Measurements from ENCODE around the gene CEP97.

Gene CEP97

GRCh38 chr3:101806491-101806890, 82.1 kb downstream of the CEP97 start:
- Mint-ChIP-seq H3K27ac (no peak overlapping the region), H3K9me3 (no peaks in the 10 kb centered on the region)
- no peak for ATAC-seq (ENCODE audit: low read depth)

DNA sequence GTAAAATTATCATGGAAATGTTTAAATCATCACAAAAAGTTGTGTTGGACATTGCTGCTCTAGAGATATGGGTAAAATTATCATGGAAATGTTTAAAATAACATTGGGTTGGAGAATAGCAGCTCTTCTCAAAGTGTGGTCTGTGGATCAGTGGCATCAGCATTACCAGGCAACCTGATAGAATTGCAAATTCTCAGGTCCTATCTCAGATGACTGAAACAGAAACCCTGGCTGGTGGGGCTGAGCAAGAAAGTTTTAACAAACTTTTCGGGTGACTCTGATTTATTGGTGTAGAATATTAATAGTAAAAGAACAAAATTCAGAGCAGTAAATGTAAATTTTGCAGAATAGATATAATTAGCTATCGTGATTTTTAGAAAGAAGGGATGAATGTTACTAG, 83.5 kb downstream of the CEP97 start:
- Mint-ChIP-seq H3K27ac (no peak overlapping the region), H3K36me3 (peaks cover 9% of the 10 kb centered on the region), H3K4me1 (peaks cover 10% of the 10 kb centered on the region), H3K27me3 (no peaks in the 10 kb centered on the region), H3K9me3 (no peaks in the 10 kb centered on the region), H3K4me3 (no peak overlapping the region)
- DNase-seq (ENCODE audit: low spot score in 2 of 2) (no peak), ATAC-seq (ENCODE audit: low read depth) (no peak)

More at GRCh38 chr3:101806491-101806890, 82.1 kb downstream of the CEP97 start:
- no peaks in the 10 kb centered on the region for H3K27me3 Mint-ChIP-seq
- H3K36me3 Mint-ChIP-seq, result peaks cover 15% of the 10 kb centered on the region
- no peak for DNase-seq (ENCODE audit: low spot score in 2 of 2)
- H3K4me1 Mint-ChIP-seq, result peaks cover 8% of the 10 kb centered on the region
- H3K4me3 Mint-ChIP-seq, result no peak overlapping the region

GRCh38 chr3:101809178-101810021, 85.0 kb downstream of the CEP97 start:
- peak in 1 of 2 donors; percentile 43 for DNase-seq (ENCODE audit: low spot score in 2 of 2)
- H3K36me3 Mint-ChIP-seq, result peaks cover 8% of the 10 kb centered on the region
- H3K4me1 Mint-ChIP-seq, result peaks cover 10% of the 10 kb centered on the region
- ATAC-seq (ENCODE audit: low read depth), result peak; percentile 51
- H3K4me3 Mint-ChIP-seq, result no peak overlapping the region
- H3K27ac Mint-ChIP-seq, result no peak overlapping the region
- H3K9me3 Mint-ChIP-seq, result no peaks in the 10 kb centered on the region
- no peaks in the 10 kb centered on the region for H3K27me3 Mint-ChIP-seq

DNA sequence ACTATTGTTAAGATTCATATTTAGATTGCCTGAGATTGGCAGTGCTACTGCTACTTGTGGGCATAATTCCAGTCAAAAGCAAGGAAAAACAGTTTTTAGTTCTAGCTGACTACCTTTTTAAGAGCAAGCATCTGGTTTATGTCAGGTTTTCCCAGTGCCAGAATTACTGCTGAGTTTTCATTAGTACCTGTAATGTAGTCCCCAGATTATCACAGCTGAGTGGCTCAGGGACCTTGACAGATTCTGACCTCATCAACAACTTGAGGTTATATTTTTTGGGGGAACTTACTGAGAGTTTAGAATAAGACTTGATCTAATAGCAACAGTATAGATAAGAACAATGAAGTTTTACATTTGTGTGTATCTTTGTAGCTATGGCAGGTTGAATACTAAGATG, 85.6 kb downstream of the CEP97 start:
- Mint-ChIP-seq H3K4me3 (no peak overlapping the region), H3K36me3 (peaks cover 6% of the 10 kb centered on the region), H3K4me1 (peaks cover 14% of the 10 kb centered on the region), H3K27ac (no peak overlapping the region), H3K9me3 (no peaks in the 10 kb centered on the region), H3K27me3 (no peaks in the 10 kb centered on the region)
- DNase-seq (ENCODE audit: low spot score in 2 of 2) (no peak), ATAC-seq (ENCODE audit: low read depth) (no peak)

DNA sequence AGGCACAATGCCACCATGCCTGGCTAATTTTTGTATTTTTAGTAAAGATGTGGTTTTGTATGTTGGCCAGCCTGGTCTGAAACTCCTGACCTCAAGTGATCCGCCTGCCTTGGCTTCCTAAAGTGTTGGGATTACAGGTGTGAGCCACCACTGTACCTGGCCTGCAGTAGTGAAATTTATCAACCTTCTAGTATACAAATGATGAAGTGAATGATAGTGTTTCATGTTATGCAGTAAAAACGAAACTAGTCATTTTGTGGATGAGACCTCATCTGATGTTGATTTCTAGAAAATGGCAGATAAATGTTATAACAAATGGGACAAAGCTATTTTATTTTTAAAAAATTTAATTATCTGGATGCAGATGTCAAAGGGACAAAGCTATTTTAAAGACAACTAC, 87.5 kb downstream of the CEP97 start:
- DNase-seq (ENCODE audit: low spot score in 2 of 2) (no peak), ATAC-seq (ENCODE audit: low read depth) (no peak)
- Mint-ChIP-seq H3K9me3 (no peaks in the 10 kb centered on the region), H3K36me3 (peaks cover 2% of the 10 kb centered on the region), H3K4me3 (no peak overlapping the region), H3K4me1 (peaks cover 21% of the 10 kb centered on the region), H3K27ac (no peak overlapping the region), H3K27me3 (no peaks in the 10 kb centered on the region)

DNA sequence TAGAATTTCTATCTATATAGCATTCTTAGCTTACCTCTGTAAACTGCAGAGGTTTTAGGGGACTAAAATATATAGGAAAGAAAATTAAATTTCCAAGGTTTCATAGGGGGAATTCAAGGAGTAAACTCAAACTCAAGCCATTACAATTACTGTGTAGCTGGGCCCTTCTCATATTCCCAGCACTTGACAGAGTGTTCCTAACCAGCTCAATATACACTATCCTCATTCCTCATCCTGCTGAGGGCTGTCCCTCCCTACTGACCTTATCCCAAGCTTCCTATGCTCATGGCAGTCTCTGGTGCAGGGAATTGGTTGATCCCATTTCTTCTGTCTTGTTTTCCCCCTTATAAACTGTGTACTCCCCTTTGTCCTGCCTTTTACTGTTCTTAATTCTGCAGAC, 88.5 kb downstream of the CEP97 start:
- H3K9me3 Mint-ChIP-seq, result no peaks in the 10 kb centered on the region
- peaks cover 27% of the 10 kb centered on the region for H3K4me1 Mint-ChIP-seq
- H3K36me3 Mint-ChIP-seq, result peaks cover 5% of the 10 kb centered on the region
- no peak for DNase-seq (ENCODE audit: low spot score in 2 of 2)
- H3K4me3 Mint-ChIP-seq, result no peak overlapping the region
- H3K27me3 Mint-ChIP-seq, result no peaks in the 10 kb centered on the region
- H3K27ac Mint-ChIP-seq, result no peak overlapping the region
- ATAC-seq (ENCODE audit: low read depth), result no peak

GRCh38 chr3:101813817-101814440, 89.5 kb downstream of the CEP97 start:
- ATAC-seq (ENCODE audit: low read depth), result no peak
- peak in 1 of 2 donors; percentile 26 for DNase-seq (ENCODE audit: low spot score in 2 of 2)
- no peaks in the 10 kb centered on the region for H3K9me3 Mint-ChIP-seq
- H3K4me1 Mint-ChIP-seq, result peaks cover 29% of the 10 kb centered on the region
- no peak overlapping the region for H3K4me3 Mint-ChIP-seq
- peak overlapping the region; percentile 58 for H3K27ac Mint-ChIP-seq
- no peaks in the 10 kb centered on the region for H3K27me3 Mint-ChIP-seq
- H3K36me3 Mint-ChIP-seq, result peaks cover 7% of the 10 kb centered on the region

GRCh38 chr3:101814835-101815234, 90.4 kb downstream of the CEP97 start:
- peak; percentile 37 for ATAC-seq (ENCODE audit: low read depth)
- DNase-seq (ENCODE audit: low spot score in 2 of 2), result no peak
- Mint-ChIP-seq H3K4me1 (peaks cover 28% of the 10 kb centered on the region), H3K27ac (peak overlapping the region; percentile 58), H3K27me3 (no peaks in the 10 kb centered on the region), H3K36me3 (peaks cover 9% of the 10 kb centered on the region), H3K4me3 (no peak overlapping the region), H3K9me3 (no peaks in the 10 kb centered on the region)

- ATAC-seq (ENCODE audit: low read depth), result no peak
- Mint-ChIP-seq H3K4me1 (peaks cover 31% of the 10 kb centered on the region), H3K27ac (peak overlapping the region; percentile 83), H3K9me3 (no peaks in the 10 kb centered on the region), H3K27me3 (no peaks in the 10 kb centered on the region), H3K36me3 (peaks cover 11% of the 10 kb centered on the region), H3K4me3 (no peak overlapping the region)
- DNase-seq (ENCODE audit: low spot score in 2 of 2), result no peak
These were observed 92.1 kb downstream of the CEP97 start for GRCh38 chr3:101816215-101817149.

DNA sequence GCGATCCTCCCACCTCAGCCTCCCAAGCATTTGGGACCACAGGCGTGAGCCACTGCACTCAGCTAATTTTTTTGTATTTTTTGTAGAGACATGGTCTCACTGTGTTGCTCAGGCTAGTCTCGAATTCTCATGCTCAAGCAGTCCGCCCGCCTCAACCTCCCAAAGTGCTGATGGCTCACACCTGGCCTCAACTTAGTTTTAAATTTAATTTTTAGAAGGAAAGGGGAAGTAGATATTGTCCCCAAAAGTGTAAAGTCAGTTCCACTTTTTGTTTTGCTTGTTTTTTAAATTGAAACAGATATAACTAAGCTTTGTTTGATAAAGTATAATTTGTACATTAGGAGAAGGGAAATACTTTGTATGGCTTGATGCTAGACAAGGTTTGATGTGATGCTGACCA, 93.6 kb downstream of the CEP97 start:
- peak in 1 of 2 donors; percentile 22 for DNase-seq (ENCODE audit: low spot score in 2 of 2)
- H3K36me3 Mint-ChIP-seq, result peaks cover 18% of the 10 kb centered on the region
- peaks cover 31% of the 10 kb centered on the region for H3K4me1 Mint-ChIP-seq
- H3K4me3 Mint-ChIP-seq, result peak overlapping the region; percentile 68
- H3K9me3 Mint-ChIP-seq, result no peaks in the 10 kb centered on the region
- no peaks in the 10 kb centered on the region for H3K27me3 Mint-ChIP-seq
- H3K27ac Mint-ChIP-seq, result peak overlapping the region; percentile 83
- peak; percentile 68 for ATAC-seq (ENCODE audit: low read depth)

GRCh38 chr3:101819649-101820206, 95.3 kb downstream of the CEP97 start:
- DNase-seq (ENCODE audit: low spot score in 2 of 2) (no peak), ATAC-seq (ENCODE audit: low read depth) (peak; percentile 73)
- Mint-ChIP-seq H3K9me3 (no peaks in the 10 kb centered on the region), H3K4me3 (peak overlapping the region; percentile 14), H3K27ac (peak overlapping the region; percentile 78), H3K4me1 (peaks cover 30% of the 10 kb centered on the region), H3K36me3 (peaks cover 18% of the 10 kb centered on the region), H3K27me3 (no peaks in the 10 kb centered on the region)

All from memory B cell (primary cell).